ENCODE data around the gene TLE4. TPM values are rescaled to one million over a fixed set of nuclear protein-coding genes. Genes with fewer than 3 reads are reported as not detected.

TLE4 gene
- total and polyA plus RNA-seq, 4 donors, result 33.4 to 57.9 (median 50.2) TPM

GRCh38 chr9:79705704-79706103, 133.9 kb downstream of the TLE4 start:
- no CpG with 5 or more reads among the region's 3 CpGs for WGBS (ENCODE audit: insufficient coverage)
- no peaks in the 10 kb centered on the region for H3K27me3 ChIP-seq (ENCODE audit: control insufficient read depth, insufficient read depth, low read length)
- peaks cover 9% of the 10 kb centered on the region for H3K36me3 ChIP-seq (ENCODE audit: control insufficient read depth, insufficient read depth, low read length)
- H3K9me3 ChIP-seq (ENCODE audit: control insufficient read depth, insufficient read depth, low read length), result no peaks in the 10 kb centered on the region
- H3K4me1 ChIP-seq (ENCODE audit: control insufficient read depth, insufficient read depth, low read length), result no peaks in the 10 kb centered on the region
- DNase-seq (ENCODE audit: low read depth in 4 of 6, low spot score in 6 of 6), result no peak
- no peak overlapping the region for H3K4me3 ChIP-seq (ENCODE audit: low read depth, low read length)
- H3K27ac ChIP-seq (ENCODE audit: low read depth, low read length), result no peak overlapping the region

GRCh38 chr9:79706512-79706911, 134.7 kb downstream of the TLE4 start:
- H3K4me3 ChIP-seq (ENCODE audit: low read depth, low read length), result no peak overlapping the region
- no peaks in the 10 kb centered on the region for H3K9me3 ChIP-seq (ENCODE audit: control insufficient read depth, insufficient read depth, low read length)
- H3K36me3 ChIP-seq (ENCODE audit: control insufficient read depth, insufficient read depth, low read length), result peaks cover 9% of the 10 kb centered on the region
- DNase-seq (ENCODE audit: low read depth in 4 of 6, low spot score in 6 of 6), result no peak
- no peaks in the 10 kb centered on the region for H3K4me1 ChIP-seq (ENCODE audit: control insufficient read depth, insufficient read depth, low read length)
- WGBS (ENCODE audit: insufficient coverage), result 89% methylated on average over 4 of the region's 5 CpGs
- H3K27ac ChIP-seq (ENCODE audit: low read depth, low read length), result no peak overlapping the region
- no peaks in the 10 kb centered on the region for H3K27me3 ChIP-seq (ENCODE audit: control insufficient read depth, insufficient read depth, low read length)

GRCh38 chr9:79707589-79707988, 135.8 kb downstream of the TLE4 start:
- no peak for DNase-seq (ENCODE audit: low read depth in 4 of 6, low spot score in 6 of 6)
- Histone ChIP-seq H3K4me3 (ENCODE audit: low read depth, low read length) (no peak overlapping the region), H3K27me3 (ENCODE audit: control insufficient read depth, insufficient read depth, low read length) (no peaks in the 10 kb centered on the region), H3K27ac (ENCODE audit: low read depth, low read length) (no peak overlapping the region), H3K4me1 (ENCODE audit: control insufficient read depth, insufficient read depth, low read length) (no peaks in the 10 kb centered on the region), H3K9me3 (ENCODE audit: control insufficient read depth, insufficient read depth, low read length) (no peaks in the 10 kb centered on the region), H3K36me3 (ENCODE audit: control insufficient read depth, insufficient read depth, low read length) (peaks cover 9% of the 10 kb centered on the region)
- no CpG with 5 or more reads among the region's 2 CpGs for WGBS (ENCODE audit: insufficient coverage)

- peaks cover 9% of the 10 kb centered on the region for H3K36me3 ChIP-seq (ENCODE audit: control insufficient read depth, insufficient read depth, low read length)
- no peaks in the 10 kb centered on the region for H3K4me1 ChIP-seq (ENCODE audit: control insufficient read depth, insufficient read depth, low read length)
- WGBS (ENCODE audit: insufficient coverage), result 94% methylated on average over 13 of the region's 13 CpGs
- DNase-seq (ENCODE audit: low read depth in 4 of 6, low spot score in 6 of 6), result no peak
- no peak overlapping the region for H3K27ac ChIP-seq (ENCODE audit: low read depth, low read length)
- H3K4me3 ChIP-seq (ENCODE audit: low read depth, low read length), result no peak overlapping the region
- no peaks in the 10 kb centered on the region for H3K9me3 ChIP-seq (ENCODE audit: control insufficient read depth, insufficient read depth, low read length)
- no peaks in the 10 kb centered on the region for H3K27me3 ChIP-seq (ENCODE audit: control insufficient read depth, insufficient read depth, low read length)
These were observed 136.8 kb downstream of the TLE4 start for GRCh38 chr9:79708541-79708940.

GRCh38 chr9:79709743-79710674, 138.2 kb downstream of the TLE4 start:
- no peaks in the 10 kb centered on the region for H3K27me3 ChIP-seq (ENCODE audit: control insufficient read depth, insufficient read depth, low read length)
- H3K4me3 ChIP-seq (ENCODE audit: low read depth, low read length), result no peak overlapping the region
- no peak overlapping the region for H3K27ac ChIP-seq (ENCODE audit: low read depth, low read length)
- peak in 1 of 6 donors; percentile 38 for DNase-seq (ENCODE audit: low read depth in 4 of 6, low spot score in 6 of 6)
- WGBS (ENCODE audit: insufficient coverage), result 69% methylated on average over 6 of the region's 7 CpGs
- H3K9me3 ChIP-seq (ENCODE audit: control insufficient read depth, insufficient read depth, low read length), result no peaks in the 10 kb centered on the region
- no peaks in the 10 kb centered on the region for H3K4me1 ChIP-seq (ENCODE audit: control insufficient read depth, insufficient read depth, low read length)
- H3K36me3 ChIP-seq (ENCODE audit: control insufficient read depth, insufficient read depth, low read length), result peaks cover 11% of the 10 kb centered on the region

GRCh38 chr9:79711874-79712273, 140.1 kb downstream of the TLE4 start:
- no peaks in the 10 kb centered on the region for H3K9me3 ChIP-seq (ENCODE audit: control insufficient read depth, insufficient read depth, low read length)
- H3K4me3 ChIP-seq (ENCODE audit: low read depth, low read length), result no peak overlapping the region
- no peak overlapping the region for H3K27ac ChIP-seq (ENCODE audit: low read depth, low read length)
- no peaks in the 10 kb centered on the region for H3K27me3 ChIP-seq (ENCODE audit: control insufficient read depth, insufficient read depth, low read length)
- DNase-seq (ENCODE audit: low read depth in 4 of 6, low spot score in 6 of 6), result no peak
- peaks cover 18% of the 10 kb centered on the region for H3K36me3 ChIP-seq (ENCODE audit: control insufficient read depth, insufficient read depth, low read length)
- H3K4me1 ChIP-seq (ENCODE audit: control insufficient read depth, insufficient read depth, low read length), result no peaks in the 10 kb centered on the region

GRCh38 chr9:79719021-79719420, 147.3 kb downstream of the TLE4 start:
- no peaks in the 10 kb centered on the region for H3K9me3 ChIP-seq (ENCODE audit: control insufficient read depth, insufficient read depth, low read length)
- H3K27ac ChIP-seq (ENCODE audit: low read depth, low read length), result no peak overlapping the region
- no peaks in the 10 kb centered on the region for H3K27me3 ChIP-seq (ENCODE audit: control insufficient read depth, insufficient read depth, low read length)
- H3K4me1 ChIP-seq (ENCODE audit: control insufficient read depth, insufficient read depth, low read length), result no peaks in the 10 kb centered on the region
- no CpG with 5 or more reads among the region's 2 CpGs for WGBS (ENCODE audit: insufficient coverage)
- peak in 1 of 6 donors; percentile 34 for DNase-seq (ENCODE audit: low read depth in 4 of 6, low spot score in 6 of 6)
- H3K36me3 ChIP-seq (ENCODE audit: control insufficient read depth, insufficient read depth, low read length), result peaks cover 34% of the 10 kb centered on the region
- H3K4me3 ChIP-seq (ENCODE audit: low read depth, low read length), result no peak overlapping the region

- H3K27ac ChIP-seq (ENCODE audit: low read depth, low read length), result no peak overlapping the region
- DNase-seq (ENCODE audit: low read depth in 4 of 6, low spot score in 6 of 6), result no peak
- peaks cover 34% of the 10 kb centered on the region for H3K36me3 ChIP-seq (ENCODE audit: control insufficient read depth, insufficient read depth, low read length)
- H3K4me3 ChIP-seq (ENCODE audit: low read depth, low read length), result no peak overlapping the region
- no peaks in the 10 kb centered on the region for H3K27me3 ChIP-seq (ENCODE audit: control insufficient read depth, insufficient read depth, low read length)
- WGBS (ENCODE audit: insufficient coverage), result 98% methylated on average over 7 of the region's 11 CpGs
- H3K4me1 ChIP-seq (ENCODE audit: control insufficient read depth, insufficient read depth, low read length), result no peaks in the 10 kb centered on the region
- H3K9me3 ChIP-seq (ENCODE audit: control insufficient read depth, insufficient read depth, low read length), result no peaks in the 10 kb centered on the region
These were observed 148.2 kb downstream of the TLE4 start for GRCh38 chr9:79719989-79720388.

GRCh38 chr9:79731171-79731890, 159.6 kb downstream of the TLE4 start:
- H3K27me3 ChIP-seq (ENCODE audit: control insufficient read depth, insufficient read depth, low read length), result no peaks in the 10 kb centered on the region
- no peak overlapping the region for H3K27ac ChIP-seq (ENCODE audit: low read depth, low read length)
- 70% methylated on average over 2 of the region's 9 CpGs for WGBS (ENCODE audit: insufficient coverage)
- H3K36me3 ChIP-seq (ENCODE audit: control insufficient read depth, insufficient read depth, low read length), result no peaks in the 10 kb centered on the region
- peak in 2 of 6 donors; percentile 29 to 67 for DNase-seq (ENCODE audit: low read depth in 4 of 6, low spot score in 6 of 6)
- H3K4me1 ChIP-seq (ENCODE audit: control insufficient read depth, insufficient read depth, low read length), result no peaks in the 10 kb centered on the region
- H3K9me3 ChIP-seq (ENCODE audit: control insufficient read depth, insufficient read depth, low read length), result no peaks in the 10 kb centered on the region
- no peak overlapping the region for H3K4me3 ChIP-seq (ENCODE audit: low read depth, low read length)
